GM10847 (cell line): ENCODE measurements around the gene EWSR1.

ENCODE experiments used
- POLR2A ChIP-seq: IDR thresholded peaks from 2 replicates; pipeline ENCODE4 v1.6.1; 2011; ENCODE audit not compliant: insufficient read length; ENCODE audit errors: extremely low read depth

The EWSR1 gene

DNA sequence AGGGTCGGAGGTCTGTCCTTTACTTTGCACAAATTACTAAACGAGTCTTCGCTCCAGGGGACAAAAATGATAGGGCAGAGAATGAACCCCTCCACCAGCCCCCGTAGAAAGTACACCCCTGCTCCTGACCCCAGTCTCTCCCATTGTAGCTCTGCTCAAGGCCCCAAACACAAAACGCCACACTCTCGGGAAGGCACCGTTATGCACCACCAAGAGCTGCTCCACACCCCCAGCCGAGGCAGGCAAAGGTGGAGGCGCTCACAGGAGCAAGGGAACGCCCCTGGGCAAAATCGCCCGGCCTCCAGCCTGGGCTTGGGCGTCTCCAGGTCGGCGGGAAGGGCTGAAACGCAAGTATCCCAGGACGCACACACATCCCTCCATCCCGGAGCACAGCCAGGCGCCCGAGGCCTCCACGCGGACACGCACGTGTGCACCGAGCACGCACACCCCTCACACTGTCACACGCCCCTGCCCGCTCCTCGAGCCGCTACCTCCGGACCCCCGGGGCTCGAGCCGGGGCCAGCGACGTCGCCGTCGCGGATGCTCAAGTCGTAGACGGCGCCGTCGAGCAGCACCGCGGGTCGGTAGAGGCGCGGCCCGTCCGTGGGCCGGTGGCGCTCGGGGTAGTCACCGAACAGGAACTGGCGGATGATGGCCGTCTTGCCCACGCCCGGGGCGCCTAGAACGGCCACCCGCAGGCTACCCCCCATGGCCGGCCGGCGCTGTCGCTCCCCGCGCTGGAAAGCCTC is 46.6 kb downstream of the EWSR1 start:
- no peak for TF ChIP-seq POLR2A

GRCh38 chr22:29315286-29316140 is 47.4 kb downstream of the EWSR1 start, which contains the start of gene RASL10A:
Gene RASL10A, minus strand, starts transcription at chr22:29315697. Its CDS starts 451 bp downstream, at chr22:29315246.
- no peak for TF ChIP-seq POLR2A

DNA sequence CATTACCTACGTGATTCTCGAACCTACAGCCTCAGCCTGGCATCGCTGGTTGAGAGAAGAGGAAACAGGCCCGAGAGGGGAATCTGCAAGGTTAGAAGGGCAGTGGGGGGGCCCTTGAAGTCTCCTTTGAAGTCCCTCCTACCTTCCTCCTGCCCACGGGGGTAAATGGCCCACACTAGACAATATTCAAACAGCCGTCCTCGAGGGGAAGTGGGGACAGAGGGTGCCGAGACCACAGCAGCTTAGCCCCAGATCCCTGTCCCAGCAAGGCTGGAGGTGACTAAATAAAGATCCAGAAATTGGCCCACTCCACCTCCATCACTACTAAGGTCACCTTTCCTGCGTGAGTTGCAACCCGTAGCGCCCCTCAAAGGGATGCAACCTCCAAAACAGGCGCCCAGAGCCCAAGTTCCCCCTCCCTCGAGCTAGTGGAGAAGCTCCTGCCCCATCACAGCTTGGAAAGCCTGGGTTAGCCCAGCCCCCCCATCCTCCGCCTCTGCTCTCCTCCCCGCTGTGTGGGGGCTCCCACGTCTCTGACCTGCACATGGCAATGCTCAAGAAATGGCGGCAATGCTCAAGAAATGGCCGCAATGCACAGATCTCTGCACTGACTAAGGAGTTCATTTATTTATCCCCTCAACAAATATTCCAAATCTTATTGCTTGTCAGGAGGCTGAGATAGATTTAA is 48.2 kb downstream of the EWSR1 start:
- no peak for TF ChIP-seq POLR2A

DNA sequence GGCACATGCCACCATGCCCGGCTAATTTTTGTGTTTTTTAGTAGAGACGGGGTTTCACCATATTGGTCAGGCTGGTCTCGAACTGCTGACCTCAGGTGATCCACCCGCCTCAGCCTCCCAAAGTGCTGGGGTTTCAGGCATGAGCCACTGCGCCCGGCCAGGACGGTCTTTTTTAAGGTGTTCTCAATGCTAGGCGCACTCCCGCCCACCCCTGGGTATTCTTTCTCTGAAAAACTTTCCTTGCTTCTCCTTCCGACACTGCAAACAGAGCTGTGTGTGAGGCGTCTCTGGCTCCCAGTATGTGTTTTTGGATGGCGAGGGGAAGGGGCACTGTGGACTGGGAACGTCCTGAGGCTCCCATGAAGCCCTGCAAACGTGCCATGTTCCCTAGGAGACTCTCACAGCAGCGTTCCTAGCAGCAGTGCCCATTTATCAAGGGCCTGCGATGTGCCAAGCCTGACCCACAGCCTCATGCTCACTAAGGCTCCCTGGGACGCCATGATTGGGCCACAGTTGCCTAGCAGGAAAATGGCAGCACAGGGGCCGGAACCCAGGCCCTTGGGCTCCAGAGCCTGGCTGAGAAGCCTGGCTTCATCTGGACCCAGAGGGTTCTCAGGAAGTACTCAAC is 49.9 kb downstream of the EWSR1 start:
- no peak for TF ChIP-seq POLR2A

DNA sequence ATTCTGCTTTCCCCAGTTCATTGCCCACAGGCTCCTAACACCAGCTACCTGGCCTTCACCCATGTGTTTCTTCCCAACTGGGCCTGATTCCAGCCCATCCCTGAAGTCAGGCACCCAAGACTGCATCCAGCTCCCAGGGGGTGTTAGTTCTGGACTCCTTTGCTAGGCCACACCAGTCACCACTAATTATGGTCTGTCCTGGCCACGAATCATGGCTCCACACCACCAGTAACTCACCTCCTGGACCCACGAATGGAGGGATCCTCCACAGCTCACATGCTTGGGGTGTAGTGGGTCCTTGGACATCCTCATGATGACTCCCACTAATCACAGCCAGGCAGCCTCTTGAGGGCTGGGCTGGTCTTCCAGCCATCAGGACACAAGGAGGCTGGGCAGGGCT is 51.0 kb downstream of the EWSR1 start:
- no peak for TF ChIP-seq POLR2A

GRCh38 chr22:29320546-29320945 is 52.5 kb downstream of the EWSR1 start:
- TF ChIP-seq POLR2A, result no peak

DNA sequence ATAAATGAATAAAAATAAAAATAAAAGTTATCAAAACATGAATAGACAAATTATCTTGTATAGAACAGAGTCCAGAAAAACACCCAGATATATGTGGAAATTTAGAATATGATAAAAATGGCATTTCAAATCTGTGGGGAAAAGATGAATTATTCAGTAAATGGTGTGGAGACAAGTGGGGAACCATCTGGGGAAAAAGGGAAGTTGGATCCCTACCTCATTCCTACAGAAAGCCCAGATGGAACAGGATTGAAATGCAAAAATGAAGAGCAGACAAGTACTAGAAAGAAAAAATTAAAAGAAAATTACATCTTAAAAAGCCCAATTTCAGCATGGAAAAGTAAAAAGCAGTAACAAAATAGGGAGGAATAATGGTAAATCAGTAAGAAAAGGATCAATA is 55.6 kb downstream of the EWSR1 start:
- TF ChIP-seq POLR2A, result no peak

DNA sequence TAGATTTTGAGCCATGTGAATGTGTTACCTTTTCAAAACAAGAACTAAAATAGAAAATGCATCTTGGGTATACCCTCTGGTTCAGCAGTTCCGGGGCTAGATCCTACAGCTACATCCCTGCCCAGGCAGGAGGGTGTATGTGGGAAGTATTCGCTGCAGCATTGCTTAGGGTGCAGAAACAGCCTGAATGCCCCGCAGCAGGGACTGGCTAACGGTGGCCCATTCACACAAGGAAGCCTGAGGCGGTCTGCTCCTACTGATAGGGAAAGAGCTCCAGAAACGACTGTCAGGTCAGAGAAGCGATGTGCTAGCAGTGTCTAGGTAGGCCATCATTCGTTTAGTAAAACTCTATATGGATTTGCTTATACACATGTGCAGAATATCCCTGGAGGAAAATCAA is 57.3 kb downstream of the EWSR1 start:
- no peak for TF ChIP-seq POLR2A

DNA sequence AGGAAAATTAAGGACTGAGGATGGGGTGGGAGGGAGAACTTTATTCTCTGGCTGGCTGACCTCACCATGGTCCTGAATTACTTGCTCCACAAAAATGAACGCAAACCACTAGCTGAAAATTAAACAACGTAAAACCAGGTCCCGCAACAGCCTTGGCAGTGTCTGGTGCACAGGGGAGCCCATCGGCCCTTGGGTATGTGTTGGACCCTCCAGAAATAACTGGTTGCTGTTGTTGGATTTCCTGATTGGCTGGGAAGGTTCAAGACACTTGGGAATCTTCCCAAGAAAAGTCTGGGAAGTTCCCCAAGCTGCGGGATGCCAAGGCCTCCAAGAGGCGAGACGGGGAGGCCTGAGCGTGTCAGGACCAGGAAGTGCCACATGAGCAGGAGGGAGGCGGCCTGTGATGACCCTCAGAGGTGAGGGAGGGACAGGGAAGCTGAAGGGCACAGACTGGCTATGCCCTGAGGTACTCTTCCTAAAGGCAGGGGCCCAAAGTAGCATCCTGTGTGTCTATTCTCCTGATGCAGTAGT is 57.8 kb downstream of the EWSR1 start:
- no peak for TF ChIP-seq POLR2A

DNA sequence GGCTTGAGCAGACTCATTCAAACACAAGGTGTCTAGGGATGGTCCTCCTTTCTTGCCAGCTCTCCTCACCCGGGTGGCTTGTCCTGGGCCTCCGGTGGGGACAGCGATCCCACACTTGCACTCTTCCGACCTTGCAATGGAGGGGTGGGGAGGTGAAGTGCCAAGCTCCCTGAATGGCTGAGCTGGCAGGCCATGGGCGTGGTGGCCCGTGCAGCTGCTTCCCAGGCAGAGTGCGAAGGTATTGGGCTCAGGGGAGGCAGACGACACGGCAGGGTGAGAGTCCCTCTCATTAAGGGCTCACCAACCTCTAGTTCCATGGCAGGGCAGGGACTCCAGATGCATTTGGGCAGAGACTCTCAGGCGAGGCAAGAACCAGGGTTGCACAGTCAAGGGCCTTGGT is 58.4 kb downstream of the EWSR1 start:
- no peak for TF ChIP-seq POLR2A

- TF ChIP-seq POLR2A, result no peak
These were observed 59.2 kb downstream of the EWSR1 start for GRCh38 chr22:29327089-29327764.

DNA sequence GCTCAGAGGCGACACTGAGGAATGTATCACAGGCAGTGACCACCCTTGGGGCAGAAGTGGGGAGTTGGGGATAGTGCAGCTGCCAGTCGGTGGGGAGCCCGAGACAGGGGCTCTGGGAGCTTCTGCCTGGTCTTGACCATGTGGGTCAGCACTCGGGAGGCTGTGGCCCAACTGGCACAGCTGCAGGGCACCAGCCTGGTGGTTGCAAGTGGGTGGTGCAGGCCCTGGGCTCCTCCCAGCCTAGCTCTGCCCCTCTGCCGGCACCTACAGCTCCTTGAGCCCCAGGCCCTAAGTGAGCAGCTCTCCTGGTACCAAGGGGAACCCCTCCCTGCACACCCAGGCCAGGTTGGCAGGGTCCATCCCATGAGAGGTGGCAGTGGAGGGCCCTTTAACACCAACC is 60.0 kb downstream of the EWSR1 start:
- TF ChIP-seq POLR2A, result no peak

DNA sequence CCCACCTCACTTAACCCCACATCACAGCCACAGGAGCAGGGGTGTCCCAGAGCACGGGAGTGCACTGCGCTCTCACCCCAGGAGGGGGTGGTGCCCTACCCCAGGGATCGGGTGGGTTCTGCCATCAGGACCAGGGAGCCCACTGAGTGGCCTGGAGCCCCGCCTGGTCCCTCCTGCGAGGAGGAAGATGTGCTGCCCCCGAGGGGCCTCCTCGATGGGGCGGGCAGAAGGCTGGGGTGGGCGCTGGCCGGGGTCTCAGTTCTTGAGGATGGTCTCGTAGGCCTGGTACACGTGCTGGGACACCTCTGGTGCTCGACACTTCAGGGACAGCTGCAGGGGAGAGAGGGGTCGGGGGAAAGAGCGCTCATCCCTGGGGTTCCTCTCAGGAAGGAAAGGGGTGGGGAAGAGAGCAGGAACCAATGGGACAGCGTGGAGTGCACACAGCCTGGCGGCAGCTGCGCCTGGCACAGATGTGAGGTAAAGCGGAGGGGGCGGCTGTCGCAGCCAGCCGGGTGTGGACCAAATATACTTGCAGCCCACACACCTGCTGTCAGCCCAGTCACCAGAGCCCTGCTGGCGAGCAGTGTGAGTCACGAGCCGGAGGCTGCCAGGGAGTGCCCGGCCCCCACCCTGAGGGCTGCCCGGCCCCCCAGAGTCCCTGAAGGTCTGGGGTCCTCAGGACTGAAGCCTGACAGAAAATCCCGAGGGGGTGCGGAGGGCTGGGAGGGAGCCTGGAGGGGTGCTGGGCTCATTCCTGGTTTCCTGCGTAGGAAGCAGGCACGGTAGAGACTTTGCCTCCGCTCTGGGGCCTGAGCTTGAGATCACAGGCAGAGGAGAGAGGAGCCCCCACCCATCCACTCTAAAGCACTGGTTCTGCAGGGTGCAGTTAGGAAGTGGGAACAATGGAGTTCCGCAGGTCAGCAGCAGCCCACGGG is 60.8 kb downstream of the EWSR1 start:
- TF ChIP-seq POLR2A, result no peak
